ENCODE data around the gene TUBB1.
"Not testable (repeated sequence)": the region's sequence is repeated elsewhere in the genome, so short reads cannot be mapped to it uniquely, and the experiment has no call there.

TUBB1 gene

DNA sequence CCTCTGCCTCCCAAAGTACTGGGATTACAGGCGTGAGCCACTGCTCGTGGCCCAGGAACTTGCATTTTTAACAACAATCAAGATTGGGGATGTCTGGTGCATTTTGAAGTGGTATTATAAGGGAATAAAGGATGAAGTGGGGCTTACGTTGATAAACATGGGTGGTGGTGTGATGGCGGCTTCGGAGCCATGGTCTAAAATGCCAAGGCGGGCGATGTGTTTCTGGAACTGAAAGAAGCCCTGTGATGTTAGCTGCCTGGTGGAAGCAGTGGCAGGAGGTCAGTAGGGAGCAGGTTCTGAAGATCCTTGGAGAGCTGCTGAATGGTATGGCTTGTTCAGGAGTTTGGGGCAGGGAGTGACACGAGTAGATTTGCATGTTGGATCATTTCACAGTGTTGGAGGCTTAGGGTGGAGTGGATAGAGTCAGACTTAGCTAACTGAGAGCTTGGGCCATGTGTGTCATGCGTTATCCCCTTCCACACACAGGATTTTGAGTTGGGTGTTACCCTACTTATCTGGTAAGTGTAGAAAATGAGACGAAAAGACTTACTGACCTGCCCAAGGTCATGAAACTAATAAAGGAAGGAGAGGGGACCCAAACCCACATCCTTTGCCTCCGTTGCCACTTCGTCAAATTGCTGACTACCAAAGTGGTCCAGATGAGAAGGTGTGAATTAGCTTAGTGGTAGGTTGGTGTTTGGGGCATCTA, 36.7 kb upstream of the TUBB1 start:
- POLR2A ChIA-PET: interaction anchor here (0.7 to 3.0 kb wide), 2 partner anchors 17 to 50 kb away, joined by 3 to 14 read pairs; partner anchors contain the start of gene ATP5F1E
- no peaks in the 10 kb centered on the region for H3K4me1 ChIP-seq (ENCODE audit: control insufficient read depth, insufficient read depth, low read length)
- CTCF ChIA-PET: interaction anchor here (0.9 kb wide), 1 partner anchor 473 kb away, joined by 3 read pairs; no protein-coding TSS in a partner anchor
- H3K4me3 ChIP-seq (ENCODE audit: low read depth, low read length): peak overlapping the region; percentile 84; the same call in 1 of the 2 replicates
- no peak for TF ChIP-seq ZSCAN30 (tag by site-specific recombination; IDR thresholded peaks at IDR 0.05)
- TF ChIP-seq, protein P1, sequence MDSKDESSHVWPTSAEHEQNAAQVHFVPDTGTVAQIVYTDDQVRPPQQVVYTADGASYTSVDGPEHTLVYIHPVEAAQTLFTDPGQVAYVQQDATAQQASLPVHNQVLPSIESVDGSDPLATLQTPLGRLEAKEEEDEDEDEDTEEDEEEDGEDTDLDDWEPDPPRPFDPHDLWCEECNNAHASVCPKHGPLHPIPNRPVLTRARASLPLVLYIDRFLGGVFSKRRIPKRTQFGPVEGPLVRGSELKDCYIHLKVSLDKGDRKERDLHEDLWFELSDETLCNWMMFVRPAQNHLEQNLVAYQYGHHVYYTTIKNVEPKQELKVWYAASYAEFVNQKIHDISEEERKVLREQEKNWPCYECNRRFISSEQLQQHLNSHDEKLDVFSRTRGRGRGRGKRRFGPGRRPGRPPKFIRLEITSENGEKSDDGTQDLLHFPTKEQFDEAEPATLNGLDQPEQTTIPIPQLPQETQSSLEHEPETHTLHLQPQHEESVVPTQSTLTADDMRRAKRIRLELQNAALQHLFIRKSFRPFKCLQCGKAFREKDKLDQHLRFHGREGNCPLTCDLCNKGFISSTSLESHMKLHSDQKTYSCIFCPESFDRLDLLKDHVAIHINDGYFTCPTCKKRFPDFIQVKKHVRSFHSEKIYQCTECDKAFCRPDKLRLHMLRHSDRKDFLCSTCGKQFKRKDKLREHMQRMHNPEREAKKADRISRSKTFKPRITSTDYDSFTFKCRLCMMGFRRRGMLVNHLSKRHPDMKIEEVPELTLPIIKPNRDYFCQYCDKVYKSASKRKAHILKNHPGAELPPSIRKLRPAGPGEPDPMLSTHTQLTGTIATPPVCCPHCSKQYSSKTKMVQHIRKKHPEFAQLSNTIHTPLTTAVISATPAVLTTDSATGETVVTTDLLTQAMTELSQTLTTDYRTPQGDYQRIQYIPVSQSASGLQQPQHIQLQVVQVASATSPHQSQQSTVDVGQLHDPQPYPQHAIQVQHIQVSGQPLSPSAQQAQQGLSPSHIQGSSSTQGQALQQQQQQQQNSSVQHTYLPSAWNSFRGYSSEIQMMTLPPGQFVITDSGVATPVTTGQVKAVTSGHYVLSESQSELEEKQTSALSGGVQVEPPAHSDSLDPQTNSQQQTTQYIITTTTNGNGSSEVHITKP (tag by site-specific recombination; IDR thresholded peaks at IDR 0.05): peak; percentile 60
- TF ChIP-seq BCL11A (tag by site-specific recombination; IDR thresholded peaks at IDR 0.05; ENCODE audit: low read depth): no peak
- TF ChIP-seq SETDB1 (IDR thresholded peaks at IDR 0.05; ENCODE audit: insufficient read length, low read length): no peak
- TF ChIP-seq ZNF18 (tag by site-specific recombination; IDR thresholded peaks at IDR 0.05): no peak
- TF ChIP-seq PRDM2 (tag by site-specific recombination; IDR thresholded peaks at IDR 0.05; ENCODE audit: borderline replicate concordance): no peak
- TF ChIP-seq ZNF600 (tag by site-specific recombination; IDR thresholded peaks at IDR 0.05): peak; percentile 16; the same call in 1 of the 2 replicates
- no peaks in the 10 kb centered on the region for H3K9me3 ChIP-seq (ENCODE audit: control insufficient read depth, insufficient read depth, low read depth, low read length)
- H3K27ac ChIP-seq (ENCODE audit: extremely low read depth, low read depth, low read length): no peak overlapping the region
- H3K36me3 ChIP-seq (ENCODE audit: control insufficient read depth in 2 of 2, insufficient read depth in 1 of 2, low read length in 2 of 2): peaks cover 6 to 30% of the 10 kb centered on the region in 2 experiments; a peak in 2 of 3 replicates

- not testable (repeated sequence) for H3K9me3 ChIP-seq (ENCODE audit: control insufficient read depth, insufficient read depth, low read depth, low read length); H3K4me3 ChIP-seq (ENCODE audit: low read depth, low read length); H3K27ac ChIP-seq (ENCODE audit: extremely low read depth, low read depth, low read length); H3K4me1 ChIP-seq (ENCODE audit: control insufficient read depth, insufficient read depth, low read length)
- ChIA-PET CTCF (interaction anchor here (0.9 kb wide), 1 partner anchor 473 kb away, joined by 3 read pairs; no protein-coding TSS in a partner anchor), POLR2A (interaction anchor here (0.7 to 3.0 kb wide), 2 partner anchors 17 to 49 kb away, joined by 3 to 14 read pairs; partner anchors contain the start of gene ATP5F1E)
- peaks cover 6 to 35% of the 10 kb centered on the region in 2 experiments; a peak in 2 of 3 replicates for H3K36me3 ChIP-seq (ENCODE audit: control insufficient read depth in 2 of 2, insufficient read depth in 1 of 2, low read length in 2 of 2)
Observed at GRCh38 chr20:58983115-58983468, 36.1 kb upstream of the TUBB1 start.

GRCh38 chr20:58984691-58985090, 34.5 kb upstream of the TUBB1 start:
- Histone ChIP-seq H3K4me1 (ENCODE audit: control insufficient read depth, insufficient read depth, low read length) (no peaks in the 10 kb centered on the region), H3K27ac (ENCODE audit: extremely low read depth, low read depth, low read length) (no peak overlapping the region), H3K4me3 (ENCODE audit: low read depth, low read length) (no peak overlapping the region), H3K36me3 (ENCODE audit: control insufficient read depth in 2 of 2, insufficient read depth in 1 of 2, low read length in 2 of 2) (peaks cover 6 to 51% of the 10 kb centered on the region in 2 experiments; a peak in 2 of 3 replicates), H3K9me3 (ENCODE audit: control insufficient read depth, insufficient read depth, low read depth, low read length) (no peaks in the 10 kb centered on the region)
- ChIA-PET POLR2A (interaction anchor here (1.0 kb wide), 1 partner anchor 48 kb away, joined by 3 read pairs; the partner anchor contains the start of gene ATP5F1E), CTCF (no interaction called here)
- no peak for TF ChIP-seq KLF1 (tag by site-specific recombination; IDR thresholded peaks at IDR 0.05)
- TF ChIP-seq ZNF174 (tag by site-specific recombination; IDR thresholded peaks at IDR 0.05): no peak
- no peak for TF ChIP-seq PATZ1 (tag by site-specific recombination; IDR thresholded peaks at IDR 0.05)
- no peak for TF ChIP-seq ZNF23 (tag by site-specific recombination; IDR thresholded peaks at IDR 0.05; ENCODE audit: borderline replicate concordance)
- no peak for TF ChIP-seq ZNF10 (tag by site-specific recombination; IDR thresholded peaks at IDR 0.05)
- TF ChIP-seq, protein P2, sequence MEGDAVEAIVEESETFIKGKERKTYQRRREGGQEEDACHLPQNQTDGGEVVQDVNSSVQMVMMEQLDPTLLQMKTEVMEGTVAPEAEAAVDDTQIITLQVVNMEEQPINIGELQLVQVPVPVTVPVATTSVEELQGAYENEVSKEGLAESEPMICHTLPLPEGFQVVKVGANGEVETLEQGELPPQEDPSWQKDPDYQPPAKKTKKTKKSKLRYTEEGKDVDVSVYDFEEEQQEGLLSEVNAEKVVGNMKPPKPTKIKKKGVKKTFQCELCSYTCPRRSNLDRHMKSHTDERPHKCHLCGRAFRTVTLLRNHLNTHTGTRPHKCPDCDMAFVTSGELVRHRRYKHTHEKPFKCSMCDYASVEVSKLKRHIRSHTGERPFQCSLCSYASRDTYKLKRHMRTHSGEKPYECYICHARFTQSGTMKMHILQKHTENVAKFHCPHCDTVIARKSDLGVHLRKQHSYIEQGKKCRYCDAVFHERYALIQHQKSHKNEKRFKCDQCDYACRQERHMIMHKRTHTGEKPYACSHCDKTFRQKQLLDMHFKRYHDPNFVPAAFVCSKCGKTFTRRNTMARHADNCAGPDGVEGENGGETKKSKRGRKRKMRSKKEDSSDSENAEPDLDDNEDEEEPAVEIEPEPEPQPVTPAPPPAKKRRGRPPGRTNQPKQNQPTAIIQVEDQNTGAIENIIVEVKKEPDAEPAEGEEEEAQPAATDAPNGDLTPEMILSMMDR (tag by site-specific recombination; IDR thresholded peaks at IDR 0.05): no peak
